Body of pancreas (tissue), 4 donors: ENCODE results near the gene CSPG4.

Experiments used
- CTCF ChIP-seq, 7 experiments: fragments of 450-650 bp in 4 of 7; fragments of 200-600 bp in 3 of 7; sonication (generic) in 3 of 7; IDR thresholded peaks; one replicate each; pipeline ENCODE4 v1.5.1; 2016 to 2019; ENCODE audit warnings: antibody characterized with exemption in 7 of 7
- POLR2A ChIP-seq, 3 donors: fragments of 450-650 bp; IDR thresholded peaks; one replicate each; pipeline ENCODE4 v1.6.1; 2016; ENCODE audit warnings: antibody characterized with exemption in 3 of 3, mild to moderate bottlenecking in 2 of 3

GRCh38 chr15:75655931-75656330 lies 56.7 kb downstream of the CSPG4 start:
- TF ChIP-seq CTCF (IDR thresholded peaks at IDR 0.05) (no peak), POLR2A (IDR thresholded peaks at IDR 0.05) (no peak)
